ENCODE measurements around the gene TMEFF1.

- TF ChIP-seq POLR2A (IDR thresholded peaks at IDR 0.05; ENCODE audit: low read length): no peak
- no peak for TF ChIP-seq GATA1 (IDR thresholded peaks at IDR 0.05; ENCODE audit: low read depth, low read length)
Measured at GRCh38 chr9:100549048-100549447, 76.1 kb downstream of the TMEFF1 start.
